Sigmoid colon (tissue), 4 donors: ENCODE results near the gene FBH1.
"Not testable (repeated sequence)": the region's sequence is repeated elsewhere in the genome, so short reads cannot be mapped to it uniquely, and the experiment has no call there.

Experiments
- CTCF ChIP-seq, 4 experiments: fragments of 450-650 bp in 3 of 4; fragments of 200-600 bp in 1 of 4; IDR thresholded peaks; one replicate each; pipeline ENCODE4 v1.5.1; 2016 to 2019; ENCODE audit warnings: antibody characterized with exemption in 4 of 4, mild to moderate bottlenecking in 3 of 4, moderate library complexity in 2 of 4
- POLR2AphosphoS5 ChIP-seq, 4 donors: sonication (generic); formaldehyde crosslinking; IDR thresholded peaks; one replicate each; pipeline ENCODE4 v1.6.1; 2017; ENCODE audit warnings: antibody characterized with exemption in 4 of 4

GRCh38 chr10:5867091-5867615 is 22.9 kb upstream of the FBH1 start:
- not testable (repeated sequence) for TF ChIP-seq CTCF, POLR2AphosphoS5 (IDR thresholded peaks at IDR 0.05)
